HCT116 (cell line): ENCODE data around the gene TMEM181. TPM values are rescaled to one million over a fixed set of nuclear protein-coding genes. Genes with fewer than 3 reads are reported as not detected.
A peak's percentile ranks its signal among the peaks of the same experiment; 100 is the strongest.

ENCODE experiments used
- ATAC-seq: fragments of 200-7000 bp; cut with Tn5 transposase; 2 replicates; pipeline ENCODE4 v1.9.1; 2020; ENCODE audit warnings: mild to moderate bottlenecking, moderate library complexity
- BruUV-seq: library from RNA; stranded (reverse); fragments of 400-500 nt; replicated peaks from 2 replicates; lab custom pipeline; 2021; lab: Mats Ljungman, UMichigan
- CTCF ChIA-PET: fragments of 300-600 bp; sonication (Branson Sonifier 250); formaldehyde crosslinking; loops from one replicate; lab custom pipeline; 2021; ENCODE audit warnings: antibody characterized with exemption; lab: Charles Lee
- POLR2A ChIA-PET: fragments of 300-600, 350-600 bp; sonication (Branson Sonifier 250); formaldehyde crosslinking; loops from one replicate; lab custom pipeline; 2021; ENCODE audit warnings: antibody characterized with exemption; lab: Charles Lee
- RAD21 ChIA-PET, 2 experiments: fragments of 300-600 bp; sonication (Branson Sonifier 250); formaldehyde crosslinking; loops; one replicate each; lab custom pipeline; 2023; ENCODE audit warnings: low total read pairs in 2 of 2; ENCODE audit not compliant: uncharacterized antibody in 2 of 2, unreplicated experiment in 2 of 2, low non-redundant PET in 1 of 2; lab: Charles Lee
- DNase-seq: peaks from one replicate; pipeline ENCODE4 v3.0.0-alpha.2; 2010; ENCODE audit warnings: low read depth, low spot score
- H2AFZ ChIP-seq: fragments of 200-600 bp; shearing (Covaris generic), sonication (generic); 2 replicates; pipeline ENCODE4 v1.6.1; 2017; ENCODE audit warnings: low read depth, mixed run types, mixed read lengths, antibody characterized with exemption, low read length; ENCODE audit not compliant: poor library complexity, severe bottlenecking
- H3K27ac ChIP-seq: 2 replicates; pipeline ENCODE4 v1.5.1; 2012; ENCODE audit warnings: low read depth, low read length
- H3K27me3 ChIP-seq: fragments of 200-600 bp; sonication (generic); 2 replicates; pipeline ENCODE4 v1.6.1; 2016; ENCODE audit warnings: mixed run types, low read length, mixed read lengths; ENCODE audit not compliant: insufficient read depth
- H3K36me3 ChIP-seq, 2 experiments: fragments of 200-500 bp in 1 of 2; fragments of 200-600 bp in 1 of 2; sonication (Bioruptor generic) in 1 of 2; sonication (generic) in 1 of 2; 2 replicates each; pipeline versions ENCODE4 v1.5.1 to v1.6.1; 2014 to 2016; ENCODE audit warnings: low read length in 2 of 2, inconsistent platforms in 1 of 2, mixed read lengths in 1 of 2, mixed run types in 1 of 2; ENCODE audit not compliant: insufficient read depth in 2 of 2, control insufficient read depth in 1 of 2
- H3K4me1 ChIP-seq, 2 experiments: fragments of 200-600 bp in 1 of 2; sonication (generic) in 1 of 2; 2 replicates each; pipeline versions ENCODE4 v1.5.1 to v1.6.1; 2012 to 2017; ENCODE audit warnings: low read length in 2 of 2, inconsistent platforms in 1 of 2, mild to moderate bottlenecking in 1 of 2, mixed read lengths in 1 of 2, mixed run types in 1 of 2, moderate library complexity in 1 of 2; ENCODE audit not compliant: insufficient read depth in 2 of 2, control insufficient read depth in 1 of 2
- H3K4me2 ChIP-seq: fragments of 200-600 bp; sonication (generic); 2 replicates; pipeline ENCODE4 v1.6.1; 2017; ENCODE audit warnings: mixed run types, low read length, mixed read lengths
- H3K4me3 ChIP-seq, 2 experiments: fragments of 200-600 bp in 1 of 2; sonication (generic) in 1 of 2; replicated peaks in 1 of 2; 2 replicates each; pipeline ENCODE4 v1.5.1; 2011 to 2016; ENCODE audit warnings: low read length in 2 of 2, control low read depth in 1 of 2, low read depth in 1 of 2, mild to moderate bottlenecking in 1 of 2, mixed read lengths in 1 of 2, mixed run types in 1 of 2
- H3K79me2 ChIP-seq: fragments of 200-600 bp; sonication (generic); 2 replicates; pipeline ENCODE4 v1.6.1; 2017; ENCODE audit warnings: mild to moderate bottlenecking, mixed run types, low read length, moderate library complexity, mixed read lengths; ENCODE audit not compliant: insufficient read depth
- H3K9ac ChIP-seq: fragments of 200-600 bp; sonication (generic); 2 replicates; pipeline ENCODE4 v1.6.1; 2016; ENCODE audit warnings: low read length, mixed read lengths
- H3K9me2 ChIP-seq: fragments of 200-600 bp; sonication (generic), shearing (Covaris generic); 2 replicates; pipeline ENCODE4 v1.6.1; 2017; ENCODE audit warnings: mixed run types, mild to moderate bottlenecking, moderate library complexity; ENCODE audit not compliant: insufficient read depth
- H3K9me3 ChIP-seq, 2 experiments: fragments of 200-500 bp in 1 of 2; fragments of 200-600 bp in 1 of 2; sonication (Bioruptor generic) in 1 of 2; sonication (generic) in 1 of 2; 2 replicates each; pipeline ENCODE4 v1.6.1; 2014 to 2017; ENCODE audit warnings: low read length in 2 of 2, mixed read lengths in 2 of 2, inconsistent platforms in 1 of 2, low read depth in 1 of 2, mild to moderate bottlenecking in 1 of 2, mixed run types in 1 of 2, moderate library complexity in 1 of 2; ENCODE audit not compliant: control insufficient read depth in 1 of 2, insufficient read depth in 1 of 2
- H4K20me1 ChIP-seq: fragments of 200-600 bp; sonication (generic), shearing (Covaris generic); 2 replicates; pipeline ENCODE4 v1.6.1; 2017; ENCODE audit warnings: mixed run types, mild to moderate bottlenecking, moderate library complexity; ENCODE audit not compliant: insufficient read depth
- CEBPB ChIP-seq: IDR thresholded peaks from 2 replicates; pipeline ENCODE4 v1.6.1; 2012; ENCODE audit warnings: low read depth
- EZH2phosphoT487 ChIP-seq: fragments of 200-600 bp; IDR thresholded peaks from 2 replicates; pipeline ENCODE4 v1.6.1; 2018; ENCODE audit warnings: antibody characterized with exemption, borderline replicate concordance
- JUND ChIP-seq: IDR thresholded peaks from 2 replicates; pipeline ENCODE4 v1.6.1; 2012
- RAD21 ChIP-seq: IDR thresholded peaks from 2 replicates; pipeline ENCODE4 v1.6.1; 2012; ENCODE audit warnings: low read depth, mild to moderate bottlenecking
- SIN3A ChIP-seq: IDR thresholded peaks from 2 replicates; pipeline ENCODE4 v1.6.1; 2012; ENCODE audit warnings: low read depth
- SP1 ChIP-seq: IDR thresholded peaks from 2 replicates; pipeline ENCODE4 v1.6.1; 2012; ENCODE audit warnings: low read depth
- SRF ChIP-seq: IDR thresholded peaks from 2 replicates; pipeline ENCODE4 v1.6.1; 2012; ENCODE audit warnings: low read depth
- TCF7L2 ChIP-seq: IDR thresholded peaks from 2 replicates; pipeline ENCODE4 v1.7.0; 2011; ENCODE audit warnings: borderline replicate concordance, inconsistent platforms; ENCODE audit not compliant: insufficient read depth, insufficient read length; ENCODE audit errors: extremely low read depth
- YY1 ChIP-seq: IDR thresholded peaks from 2 replicates; pipeline ENCODE4 v1.6.1; 2011; ENCODE audit warnings: low read length, low read depth, moderate library complexity, mild to moderate bottlenecking; ENCODE audit not compliant: insufficient replicate concordance; ENCODE audit errors: extremely low read depth
- ZFX ChIP-seq: fragments of 450-650 bp; IDR thresholded peaks from 2 replicates; pipeline ENCODE4 v1.6.1; 2017
- ZNF274 ChIP-seq: fragments of 200-500 bp; sonication (Bioruptor generic); IDR thresholded peaks from 2 replicates; pipeline ENCODE4 v1.6.1; 2014; ENCODE audit warnings: mild to moderate bottlenecking, low read depth, low read length, inconsistent platforms
- intact Hi-C: fragments of 100-400 bp; cut with micrococcal nuclease; formaldehyde crosslinking; loops from 2 replicates; pipeline ENCODE4 v1.10.0; 2022
- total RNA-seq: library from RNA; stranded (reverse); gene quantifications from one replicate; pipeline ENCODE4 v1.2.1, GENCODE V29; 2021; ENCODE audit not compliant: unreplicated experiment
- TF ChIP-seq, protein P1 (sequence below): IDR thresholded peaks from 2 replicates; pipeline ENCODE4 v1.6.1; 2012
- TF ChIP-seq, protein P2 (sequence below): IDR thresholded peaks from 2 replicates; pipeline ENCODE4 v1.6.1; 2011; ENCODE audit warnings: mild to moderate bottlenecking, low read length, moderate library complexity; ENCODE audit not compliant: insufficient replicate concordance; ENCODE audit errors: extremely low read depth
- TF ChIP-seq, protein P3 (sequence below): IDR thresholded peaks from 2 replicates; pipeline ENCODE4 v1.6.1; 2012

Gene TMEM181
- total RNA-seq, 1 experiment from 2014 or later = 34.4 TPM

DNA sequence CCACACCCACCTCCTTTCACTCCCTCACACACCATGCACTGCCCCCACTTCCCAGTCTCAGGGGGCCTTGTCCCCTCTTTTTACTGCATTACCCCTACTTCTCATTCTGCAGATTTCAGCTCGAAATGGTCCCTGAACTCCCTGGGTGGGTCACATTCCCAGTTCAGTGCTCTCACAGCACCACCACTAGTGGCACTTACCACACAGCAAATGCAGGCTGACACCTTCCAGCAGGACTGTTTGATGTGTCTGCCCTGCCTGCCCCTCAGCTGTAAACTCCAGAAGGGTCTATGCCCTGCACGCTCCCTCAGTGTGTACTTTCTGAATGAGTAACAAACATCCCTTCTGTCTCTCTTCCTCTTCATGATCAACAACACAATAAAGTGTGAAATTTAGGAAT is 80.6 kb downstream of the TMEM181 start:
- ATAC-seq = no peak
- POLR2A ChIA-PET = no interaction called here
- peaks cover 85% of the 10 kb centered on the region for H3K79me2 ChIP-seq

More for the DNA sequence above, 80.6 kb downstream of the TMEM181 start:
- RAD21 ChIA-PET = no interaction called here
- Histone ChIP-seq H3K36me3 (peaks cover 2 to 25% of the 10 kb centered on the region in 2 experiments; a peak in 3 of 4 replicates), H4K20me1 (no peaks in the 10 kb centered on the region), H3K4me3 (no peak overlapping the region), H3K9me2 (no peaks in the 10 kb centered on the region), H3K27ac (no peak overlapping the region; the same call in 1 of the 2 replicates), H3K9me3 (no peaks in the 10 kb centered on the region), H3K4me1 (peaks cover 29 to 39% of the 10 kb centered on the region in 2 experiments), H3K27me3 (no peaks in the 10 kb centered on the region), H3K4me2 (no peak overlapping the region), H3K9ac (peak overlapping the region; percentile 7; the same call in 1 of the 2 replicates), H2AFZ (no peak overlapping the region)
- TF ChIP-seq SIN3A = no peak
- TF ChIP-seq SRF = no peak
- no peak for TF ChIP-seq YY1
- no peak for TF ChIP-seq JUND
- TF ChIP-seq CEBPB = no peak
- TF ChIP-seq, protein P1, sequence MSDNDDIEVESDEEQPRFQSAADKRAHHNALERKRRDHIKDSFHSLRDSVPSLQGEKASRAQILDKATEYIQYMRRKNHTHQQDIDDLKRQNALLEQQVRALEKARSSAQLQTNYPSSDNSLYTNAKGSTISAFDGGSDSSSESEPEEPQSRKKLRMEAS = no peak
- no peak for TF ChIP-seq RAD21
- no peak for TF ChIP-seq TCF7L2
- TF ChIP-seq, protein P2, sequence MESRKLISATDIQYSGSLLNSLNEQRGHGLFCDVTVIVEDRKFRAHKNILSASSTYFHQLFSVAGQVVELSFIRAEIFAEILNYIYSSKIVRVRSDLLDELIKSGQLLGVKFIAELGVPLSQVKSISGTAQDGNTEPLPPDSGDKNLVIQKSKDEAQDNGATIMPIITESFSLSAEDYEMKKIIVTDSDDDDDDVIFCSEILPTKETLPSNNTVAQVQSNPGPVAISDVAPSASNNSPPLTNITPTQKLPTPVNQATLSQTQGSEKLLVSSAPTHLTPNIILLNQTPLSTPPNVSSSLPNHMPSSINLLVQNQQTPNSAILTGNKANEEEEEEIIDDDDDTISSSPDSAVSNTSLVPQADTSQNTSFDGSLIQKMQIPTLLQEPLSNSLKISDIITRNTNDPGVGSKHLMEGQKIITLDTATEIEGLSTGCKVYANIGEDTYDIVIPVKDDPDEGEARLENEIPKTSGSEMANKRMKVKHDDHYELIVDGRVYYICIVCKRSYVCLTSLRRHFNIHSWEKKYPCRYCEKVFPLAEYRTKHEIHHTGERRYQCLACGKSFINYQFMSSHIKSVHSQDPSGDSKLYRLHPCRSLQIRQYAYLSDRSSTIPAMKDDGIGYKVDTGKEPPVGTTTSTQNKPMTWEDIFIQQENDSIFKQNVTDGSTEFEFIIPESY = no peak
- no peak for TF ChIP-seq EZH2phosphoT487
- no peak for TF ChIP-seq ZFX
- no peak for TF ChIP-seq SP1
- TF ChIP-seq, protein P3, sequence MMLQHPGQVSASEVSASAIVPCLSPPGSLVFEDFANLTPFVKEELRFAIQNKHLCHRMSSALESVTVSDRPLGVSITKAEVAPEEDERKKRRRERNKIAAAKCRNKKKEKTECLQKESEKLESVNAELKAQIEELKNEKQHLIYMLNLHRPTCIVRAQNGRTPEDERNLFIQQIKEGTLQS = no peak
- TF ChIP-seq ZNF274 = no peak
- no TSS peak for BruUV-seq
- CTCF ChIA-PET = no interaction called here
- DNase-seq = no peak
- intact Hi-C loops = loop anchor here (10.0 kb wide), 1 partner anchor 354 kb away; no protein-coding TSS in a partner anchor
